K562 (cell line): ENCODE results near the gene SYNRG. TPM values are rescaled to one million over a fixed set of nuclear protein-coding genes. Genes with fewer than 3 reads are reported as not detected.

ENCODE experiments used
- ATAC-seq: fragments of 200-7000 bp; cut with Tn5 transposase; 3 replicates; pipeline ENCODE4 v1.9.1; 2020; ENCODE audit warnings: moderate library complexity
- BruUV-seq: library from RNA; stranded (reverse); fragments of 400-500 nt; replicated peaks from 2 replicates; lab custom pipeline; 2021; lab: Mats Ljungman, UMichigan
- CTCF ChIA-PET: fragments of 300-600 bp; formaldehyde crosslinking; extraction: SDS; loops from one replicate; lab custom pipeline; 2021; ENCODE audit warnings: low intra/inter-chr PET ratio; lab: Yijun Ruan, JAX
- POLR2A ChIA-PET: fragments of 300-600, 350-650 bp; sonication (Branson Sonifier 250); formaldehyde crosslinking; extraction: SDS; loops from one replicate; lab custom pipeline; 2021; ENCODE audit warnings: antibody characterized with exemption, inconsistent platforms; lab: Yijun Ruan, JAX
- DNase-seq, 4 experiments: peaks; one replicate each; pipeline versions ENCODE4 v3.0.0 to v3.0.0-alpha.2; 2011 to 2018; ENCODE audit warnings: low spot score in 3 of 4, mixed read lengths in 3 of 4; ENCODE audit errors: extremely low read depth in 1 of 4
- FAIRE-seq: peaks from 2 replicates; lab custom pipeline; 2011; peaks lifted over from hg19 to GRCh38; lab: Jason Lieb, UNC
- H2AFZ ChIP-seq: 2 replicates; pipeline ENCODE4 v1.6.0; 2011; ENCODE audit warnings: low read depth, low read length, control low read depth, inconsistent platforms
- H3K27ac ChIP-seq: fragments of 200-600 bp; 3 replicates; pipeline ENCODE4 v1.8.0; 2011; ENCODE audit warnings: low read depth, mild to moderate bottlenecking, control low read depth, inconsistent platforms, low read length, moderate library complexity, mixed read lengths; ENCODE audit errors: extremely low read depth
- H3K27me3 ChIP-seq, 2 experiments: fragments of 300-600 bp in 1 of 2; 2 replicates in 1 of 2; 3 replicates in 1 of 2; pipeline versions ENCODE4 v1.6.0 to v1.8.0; 2011; ENCODE audit warnings: inconsistent platforms in 2 of 2, low read length in 2 of 2, mild to moderate bottlenecking in 1 of 2, mixed read lengths in 1 of 2, moderate library complexity in 1 of 2; ENCODE audit not compliant: control insufficient read depth in 2 of 2, insufficient read depth in 2 of 2
- H3K36me3 ChIP-seq: fragments of 300-600 bp; 3 replicates; pipeline ENCODE4 v1.8.0; 2011; ENCODE audit warnings: mild to moderate bottlenecking, low read length, inconsistent platforms; ENCODE audit not compliant: control insufficient read depth, insufficient read depth
- H3K4me1 ChIP-seq, 2 experiments: fragments of 200-600 bp in 1 of 2; replicated peaks in 1 of 2; 2 replicates in 1 of 2; 3 replicates in 1 of 2; pipeline versions ENCODE4 v1.5.1 to v1.8.0; 2011; ENCODE audit warnings: inconsistent platforms in 2 of 2, low read length in 2 of 2, mild to moderate bottlenecking in 1 of 2, mixed read lengths in 1 of 2, moderate library complexity in 1 of 2; ENCODE audit not compliant: control insufficient read depth in 2 of 2, insufficient read depth in 2 of 2
- H3K4me2 ChIP-seq: 2 replicates; pipeline ENCODE4 v1.6.1; 2011; ENCODE audit warnings: low read length, control low read depth, inconsistent platforms, mixed read lengths; ENCODE audit not compliant: insufficient read depth
- H3K4me3 ChIP-seq: fragments of 200-600 bp; sonication (generic), shearing (Covaris generic); 2 replicates; pipeline ENCODE4 v1.5.1; 2016; ENCODE audit warnings: control low read depth, inconsistent platforms
- H3K79me2 ChIP-seq: fragments of 200-600 bp; 3 replicates; pipeline ENCODE4 v1.8.0; 2011; ENCODE audit warnings: low read length, inconsistent platforms; ENCODE audit not compliant: control insufficient read depth, insufficient read depth
- H3K9ac ChIP-seq, 2 experiments: 2 replicates each; pipeline versions ENCODE4 v1.6.0 to v1.6.1; 2011; ENCODE audit warnings: low read depth in 2 of 2, low read length in 2 of 2, control low read depth in 1 of 2, inconsistent platforms in 1 of 2, mild to moderate bottlenecking in 1 of 2, mixed read lengths in 1 of 2; ENCODE audit not compliant: insufficient read depth in 1 of 2
- H3K9me1 ChIP-seq: one replicate; pipeline ENCODE4 v1.6.0; 2011; ENCODE audit warnings: inconsistent platforms, mild to moderate bottlenecking, low read length, moderate library complexity; ENCODE audit not compliant: control insufficient read depth, insufficient read depth
- H3K9me3 ChIP-seq: replicated peaks from 2 replicates; pipeline ENCODE4 v1.5.1; 2011; ENCODE audit warnings: low read depth, low read length, inconsistent platforms; ENCODE audit not compliant: control insufficient read depth, insufficient read depth
- H4K20me1 ChIP-seq: replicated peaks from 2 replicates; pipeline ENCODE4 v1.6.1; 2011; ENCODE audit warnings: low read length, inconsistent platforms, mixed read lengths; ENCODE audit not compliant: control insufficient read depth, insufficient read depth
- C11orf30 ChIP-seq: fragments of 450-650 bp; IDR thresholded peaks from 2 replicates; pipeline ENCODE4 v1.6.1; 2016; ENCODE audit warnings: low read depth, mild to moderate bottlenecking
- DMBX1 ChIP-seq: fragments of 250-450 bp; sonication (Bioruptor Pico); IDR thresholded peaks from 2 replicates; pipeline ENCODE4 v1.8.0; 2022; ENCODE audit warnings: inconsistent platforms, mild to moderate bottlenecking, moderate library complexity, borderline replicate concordance
- MAFF ChIP-seq: IDR thresholded peaks from 2 replicates; pipeline ENCODE4 v1.6.1; 2012; ENCODE audit warnings: low read length, improper control_type of control experiment
- MAFK ChIP-seq: IDR thresholded peaks from 2 replicates; pipeline ENCODE4 v1.6.1; 2011; ENCODE audit warnings: low read length, improper control_type of control experiment
- PHB2 ChIP-seq: fragments of 450-650 bp; IDR thresholded peaks from 2 replicates; pipeline ENCODE4 v1.6.1; 2017; ENCODE audit warnings: low read depth
- RBFOX2 ChIP-seq: fragments of 200-400 bp; formaldehyde crosslinking; IDR thresholded peaks from 2 replicates; pipeline ENCODE4 v1.6.1; 2017; ENCODE audit warnings: low read depth, mild to moderate bottlenecking, low read length, moderate library complexity
- ZBTB2 ChIP-seq: fragments of 450-650 bp; IDR thresholded peaks from 2 replicates; pipeline ENCODE4 v1.6.1; 2016; ENCODE audit warnings: antibody characterized with exemption
- ZNF347 ChIP-seq: fragments of 450-650 bp; formaldehyde crosslinking; IDR thresholded peaks from 2 replicates; pipeline ENCODE4 v1.4.0; 2020; ENCODE audit warnings: low read depth, mild to moderate bottlenecking, moderate library complexity
- ZNF512 ChIP-seq: IDR thresholded peaks from 2 replicates; pipeline ENCODE4 v1.6.1; 2016; ENCODE audit warnings: missing genetic modification characterization, missing compliant biosample characterization
- ZNF780A ChIP-seq: fragments of 250-450 bp; sonication (Bioruptor Pico); IDR thresholded peaks from 2 replicates; pipeline ENCODE4 v1.5.0; 2021; ENCODE audit warnings: mild to moderate bottlenecking
- ZNF785 ChIP-seq: fragments of 250-450 bp; sonication (Bioruptor Pico); IDR thresholded peaks from 2 replicates; pipeline ENCODE4 v1.4.0; 2020; ENCODE audit warnings: mild to moderate bottlenecking
- WGBS: fragments of 100-300 bp; shearing (Covaris generic); methylation state at CpG from one replicate; pipeline ENCODE4 v1.1.6; 2016; ENCODE audit warnings: low coverage, mixed read lengths; ENCODE audit not compliant: insufficient coverage; ENCODE audit errors: missing lambda C conversion rate; 5-methylcytosine and 5-hydroxymethylcytosine counted together
- in situ Hi-C: fragments of 300-500 bp; cut with MboI; formaldehyde crosslinking; loops from 4 replicates; pipeline ENCODE4 v1.15.0; 2018; ENCODE audit warnings: inconsistent platforms, mixed read lengths
- intact Hi-C: fragments of 100-400 bp; cut with micrococcal nuclease; formaldehyde crosslinking; loops from 2 replicates; pipeline ENCODE4 v1.14.2; 2022
- polyA plus RNA-seq, 8 experiments: library from polyadenylated mRNA; depleted of rRNA in 4 of 8; stranded (reverse) in 5 of 8; unstranded in 3 of 8; fragments of >200 nt; fragmentation: Nextera tagmentation in 2 of 8; fragmentation: Illumina TruSeq in 1 of 8; extraction: Ambion mirVana in 2 of 8; extraction: Trizol in 1 of 8; gene quantifications; 2 replicates each; pipeline versions ENCODE4 v1.2.1 to v1.2.3, GENCODE V29; 2011 to 2014; ENCODE audit warnings: inconsistent platforms in 1 of 8, missing spikeins in 1 of 8
- total RNA-seq, 7 experiments: library from RNA; depleted of rRNA in 6 of 7; stranded (reverse); fragments of >200 nt in 6 of 7; fragmentation: Illumina TruSeq in 2 of 7; extraction: Trizol in 2 of 7; gene quantifications; 2 replicates each; pipeline versions ENCODE4 v1.2.1 to v1.2.3, GENCODE V29; 2011 to 2021; ENCODE audit warnings: low replicate concordance in 1 of 7

The SYNRG gene
- total and polyA plus RNA-seq, 9 of the 15 experiments (the other 6 are each of a cell fraction or from before 2014, with no cell fraction given): 2.9 to 28.2 (median 15.1) TPM

GRCh38 chr17:37545486-37545885 lies 63.7 kb downstream of the SYNRG start (continued):
- TF ChIP-seq PHB2 (no peak), ZNF512 (no peak), ZBTB2 (no peak), ZNF785 (CRISPR knock-in tag) (no peak), ZNF347 (CRISPR knock-in tag) (no peak), ZNF780A (no peak)

- in situ Hi-C loops (no loop called here), intact Hi-C loops (no loop called here)
- ATAC-seq (no peak), DNase-seq (no peak), FAIRE-seq (no peak)
- Histone ChIP-seq H3K79me2 (no peaks in the 10 kb centered on the region), H3K4me1 (no peaks in the 10 kb centered on the region), H2AFZ (no peak overlapping the region), H4K20me1 (no peaks in the 10 kb centered on the region), H3K9me3 (no peaks in the 10 kb centered on the region), H3K27me3 (no peaks in the 10 kb centered on the region), H3K27ac (no peak overlapping the region), H3K4me2 (no peak overlapping the region), H3K9me1 (no peaks in the 10 kb centered on the region), H3K36me3 (peaks cover 42% of the 10 kb centered on the region), H3K4me3 (no peak overlapping the region), H3K9ac (no peak overlapping the region)
- 79% methylated on average over 2 of the region's 2 CpGs for WGBS
- ChIA-PET POLR2A (interaction anchor here (0.8 kb wide), 1 partner anchor 16 kb away, joined by 3 read pairs; no protein-coding TSS in a partner anchor), CTCF (interaction anchor here (0.6 kb wide), 1 partner anchor 14 kb away, joined by 3 read pairs; no protein-coding TSS in a partner anchor)
- BruUV-seq: no TSS peak
- TF ChIP-seq MAFK (peak; percentile 46; the same call in 1 of the 2 replicates), ZNF785 (CRISPR knock-in tag) (no peak), RBFOX2 (no peak), MAFF (peak; percentile 44; the same call in 1 of the 2 replicates), C11orf30 (peak; percentile 78), DMBX1 (no peak)
Observed at GRCh38 chr17:37543637-37544052, 65.6 kb downstream of the SYNRG start.
